CD4-positive, alpha-beta T cell treated with Interferon gamma for 1 hour (primary cell): ENCODE results near the gene INHBB.
"Not testable (repeated sequence)": the region's sequence is repeated elsewhere in the genome, so short reads cannot be mapped to it uniquely, and the experiment has no call there.

Source experiments
- DNase-seq: peaks from one replicate; pipeline ENCODE4 v3.0.0-alpha.2; 2020

INHBB gene

GRCh38 chr2:120383631-120384340, 37.9 kb downstream of the INHBB start:
- DNase-seq, result no peak

GRCh38 chr2:120384486-120385354, 38.8 kb downstream of the INHBB start:
- no peak for DNase-seq

- no peak for DNase-seq
Observed at GRCh38 chr2:120385355-120386127, 39.6 kb downstream of the INHBB start.

GRCh38 chr2:120388222-120389035, 42.5 kb downstream of the INHBB start:
- DNase-seq, result no peak

GRCh38 chr2:120389036-120389391, 43.1 kb downstream of the INHBB start:
- no peak for DNase-seq

- DNase-seq, result no peak
Observed at GRCh38 chr2:120390381-120391055, 44.6 kb downstream of the INHBB start.

GRCh38 chr2:120391382-120391781, 45.4 kb downstream of the INHBB start:
- not testable (repeated sequence) for DNase-seq

- DNase-seq, result no peak
Observed at GRCh38 chr2:120391911-120392665, 46.2 kb downstream of the INHBB start.

GRCh38 chr2:120392923-120393322, 47.0 kb downstream of the INHBB start:
- no peak for DNase-seq

- DNase-seq, result no peak
Observed at GRCh38 chr2:120393456-120393855, 47.5 kb downstream of the INHBB start.

GRCh38 chr2:120394764-120395163, 48.8 kb downstream of the INHBB start:
- no peak for DNase-seq

GRCh38 chr2:120395221-120396012, 49.5 kb downstream of the INHBB start:
- DNase-seq, result no peak

- DNase-seq, result no peak
Observed at GRCh38 chr2:120396013-120396860, 50.3 kb downstream of the INHBB start.

GRCh38 chr2:120396861-120397811, 51.2 kb downstream of the INHBB start:
- no peak for DNase-seq

- no peak for DNase-seq
Observed at GRCh38 chr2:120398051-120398995, 52.4 kb downstream of the INHBB start.

- DNase-seq, result no peak
Observed at GRCh38 chr2:120398996-120399888, 53.3 kb downstream of the INHBB start.
